T-helper 1 cell (primary cell): ENCODE measurements around the gene AVEN.
"Not testable (repeated sequence)": the region's sequence is repeated elsewhere in the genome, so short reads cannot be mapped to it uniquely, and the experiment has no call there.

Experiments used
- DNase-seq, 5 donors: peaks; one replicate each; pipeline ENCODE4 v3.0.0-alpha.2; 2012 to 2020
- total RNA-seq, 4 donors: gene quantifications; one replicate each; lab custom pipeline; 2026; lab: John Stamatoyannopoulos, UW

The AVEN gene
- total RNA-seq, result 8.5 to 9.6 (median 9.5) reads per million in 4 donors

GRCh38 chr15:34038871-34039789, at the start of gene AVEN:
Gene AVEN, minus strand, starts transcription at chr15:34039204. Its CDS starts 158 bp downstream, at chr15:34039046.
- DNase-seq, result peak; percentile 22 to 62 (median 32)

GRCh38 chr15:34085746-34086145, 46.7 kb upstream of the AVEN start:
- DNase-seq, result no peak

- no peak for DNase-seq
These were observed 45.1 kb upstream of the AVEN start for GRCh38 chr15:34084086-34084485.

- DNase-seq, result no peak
These were observed 40.9 kb upstream of the AVEN start for GRCh38 chr15:34079904-34080303.

- no peak for DNase-seq
These were observed 39.9 kb upstream of the AVEN start for GRCh38 chr15:34078900-34079299.

- no peak for DNase-seq
These were observed 37.8 kb upstream of the AVEN start for GRCh38 chr15:34076785-34077184.

- DNase-seq, result no peak
These were observed 31.0 kb upstream of the AVEN start for GRCh38 chr15:34070003-34070402.

- no peak for DNase-seq
These were observed 26.9 kb upstream of the AVEN start for GRCh38 chr15:34065941-34066340.

GRCh38 chr15:34065261-34065660, 26.3 kb upstream of the AVEN start:
- DNase-seq, result no peak

GRCh38 chr15:34064438-34064837, 25.4 kb upstream of the AVEN start:
- DNase-seq, result no peak

GRCh38 chr15:34059946-34060345, 20.9 kb upstream of the AVEN start:
- no peak for DNase-seq

- DNase-seq, result no peak
These were observed 20.5 kb upstream of the AVEN start for GRCh38 chr15:34059476-34059875.

- DNase-seq, result no peak
These were observed 17.9 kb upstream of the AVEN start for GRCh38 chr15:34056911-34057310.

GRCh38 chr15:34055868-34056595, 17.0 kb upstream of the AVEN start:
- DNase-seq, result no peak

GRCh38 chr15:34054081-34054707, 15.2 kb upstream of the AVEN start:
- no peak for DNase-seq

GRCh38 chr15:34050385-34050784, 11.4 kb upstream of the AVEN start:
- DNase-seq, result not testable (repeated sequence)

GRCh38 chr15:34049112-34049511, 10.1 kb upstream of the AVEN start:
- no peak for DNase-seq

GRCh38 chr15:34047893-34048775, 9.1 kb upstream of the AVEN start:
- no peak for DNase-seq

GRCh38 chr15:34046471-34047145, 7.6 kb upstream of the AVEN start:
- DNase-seq, result no peak

- no peak for DNase-seq
These were observed 4.8 kb upstream of the AVEN start for GRCh38 chr15:34043813-34044212.

GRCh38 chr15:34043391-34043790, 4.4 kb upstream of the AVEN start:
- no peak for DNase-seq

GRCh38 chr15:34039790-34040113, 748 bp upstream of the AVEN start:
- DNase-seq, result no peak
